Suprapubic skin (tissue), 3 donors: Measurements from ENCODE around the gene ST6GAL1.

Experiments
- POLR2AphosphoS5 ChIP-seq, 3 donors: sonication (generic); formaldehyde crosslinking; IDR thresholded peaks; one replicate each; pipeline ENCODE4 v1.6.1; 2017; ENCODE audit warnings: antibody characterized with exemption in 3 of 3
- TF ChIP-seq, protein P1 (sequence below), 2 donors: fragments of 200-600 bp in 1 of 2; fragments of 450-650 bp in 1 of 2; sonication (generic) in 1 of 2; IDR thresholded peaks; one replicate each; pipeline ENCODE4 v1.5.1; 2016 to 2019; ENCODE audit warnings: antibody characterized with exemption in 2 of 2, mild to moderate bottlenecking in 1 of 2, moderate library complexity in 1 of 2

DNA sequence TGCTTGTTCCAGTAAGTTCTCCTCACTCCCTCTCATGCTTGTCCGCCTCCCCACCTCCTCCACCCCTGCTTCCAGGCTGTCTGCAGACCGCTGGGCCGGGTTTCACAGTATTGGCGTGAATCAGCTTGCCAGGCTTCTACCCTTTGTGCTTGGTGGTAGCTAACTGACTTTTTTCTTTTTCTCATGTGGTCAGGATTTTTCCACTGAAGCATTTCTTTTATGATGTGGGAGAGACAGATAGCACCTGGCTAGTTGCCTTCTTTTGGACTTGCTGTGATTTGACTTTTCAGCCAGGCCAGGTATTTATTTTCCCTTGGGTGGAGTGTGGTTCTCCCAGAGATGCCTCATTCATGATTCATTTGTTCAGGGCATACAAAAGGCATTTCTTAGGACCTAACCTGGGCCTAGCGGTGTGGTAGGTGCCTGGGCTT, 60.6 kb downstream of the ST6GAL1 start:
- no peak for TF ChIP-seq POLR2AphosphoS5 (IDR thresholded peaks at IDR 0.05)
- TF ChIP-seq, protein P1, sequence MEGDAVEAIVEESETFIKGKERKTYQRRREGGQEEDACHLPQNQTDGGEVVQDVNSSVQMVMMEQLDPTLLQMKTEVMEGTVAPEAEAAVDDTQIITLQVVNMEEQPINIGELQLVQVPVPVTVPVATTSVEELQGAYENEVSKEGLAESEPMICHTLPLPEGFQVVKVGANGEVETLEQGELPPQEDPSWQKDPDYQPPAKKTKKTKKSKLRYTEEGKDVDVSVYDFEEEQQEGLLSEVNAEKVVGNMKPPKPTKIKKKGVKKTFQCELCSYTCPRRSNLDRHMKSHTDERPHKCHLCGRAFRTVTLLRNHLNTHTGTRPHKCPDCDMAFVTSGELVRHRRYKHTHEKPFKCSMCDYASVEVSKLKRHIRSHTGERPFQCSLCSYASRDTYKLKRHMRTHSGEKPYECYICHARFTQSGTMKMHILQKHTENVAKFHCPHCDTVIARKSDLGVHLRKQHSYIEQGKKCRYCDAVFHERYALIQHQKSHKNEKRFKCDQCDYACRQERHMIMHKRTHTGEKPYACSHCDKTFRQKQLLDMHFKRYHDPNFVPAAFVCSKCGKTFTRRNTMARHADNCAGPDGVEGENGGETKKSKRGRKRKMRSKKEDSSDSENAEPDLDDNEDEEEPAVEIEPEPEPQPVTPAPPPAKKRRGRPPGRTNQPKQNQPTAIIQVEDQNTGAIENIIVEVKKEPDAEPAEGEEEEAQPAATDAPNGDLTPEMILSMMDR (IDR thresholded peaks at IDR 0.05) = no peak
